ENCODE results near the gene PLCB1. TPM values are rescaled to one million over a fixed set of nuclear protein-coding genes. Genes with fewer than 3 reads are reported as not detected.

Gene PLCB1
- total RNA-seq, 1 experiment from 2014 or later = 6.0 TPM

DNA sequence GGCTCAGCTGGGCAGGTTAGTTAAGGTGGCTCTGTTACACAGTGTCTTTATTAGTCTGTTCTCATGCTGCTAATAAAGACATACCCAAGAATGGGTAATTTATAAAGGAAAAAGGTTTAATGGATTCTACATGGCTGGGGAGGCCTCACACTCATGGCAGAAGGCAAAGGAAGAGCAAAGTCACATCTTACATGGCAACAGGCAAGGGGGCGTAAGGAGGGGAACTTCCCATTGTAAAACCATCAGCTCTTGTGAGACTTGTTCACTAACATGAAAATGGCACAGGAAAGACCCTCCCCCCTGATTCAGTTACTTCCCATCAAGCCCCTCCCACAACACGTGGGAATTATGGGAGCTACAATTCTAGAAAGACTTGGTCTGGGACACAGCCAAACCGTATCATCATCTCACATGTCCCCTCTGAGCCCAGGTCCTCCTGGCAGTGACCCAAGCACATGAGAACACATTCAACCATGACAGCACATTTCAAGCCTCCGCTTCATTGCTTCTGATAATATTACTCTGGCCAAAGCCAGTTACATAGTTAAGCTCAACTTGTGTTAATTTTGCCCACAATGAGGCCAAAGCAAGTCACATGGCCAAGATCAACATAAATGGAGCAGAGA, 383.9 kb downstream of the PLCB1 start:
- no peaks in the 10 kb centered on the region for H3K36me3 Mint-ChIP-seq (ENCODE audit: insufficient read depth, unreplicated experiment)
- H3K27me3 Mint-ChIP-seq (ENCODE audit: unreplicated experiment) = no peaks in the 10 kb centered on the region
- intact Hi-C loops (cut with micrococcal nuclease; ENCODE audit: unreplicated experiment) = no loop called here
- CTCF ChIA-PET = no interaction called here
- no peak overlapping the region for H3K4me3 Mint-ChIP-seq (ENCODE audit: low read depth, unreplicated experiment)
- peaks cover 11% of the 10 kb centered on the region for H3K4me1 Mint-ChIP-seq (ENCODE audit: low read depth, unreplicated experiment)
- peaks cover 3% of the 10 kb centered on the region for H3K9me3 Mint-ChIP-seq (ENCODE audit: low read depth, unreplicated experiment)
- no peak overlapping the region for H3K27ac Mint-ChIP-seq (ENCODE audit: unreplicated experiment)
- no peak for TF ChIP-seq CTCF (IDR thresholded peaks at IDR 0.05; ENCODE audit: unreplicated experiment)
- BruUV-seq (replicated peaks) = no TSS peak
- no peak for DNase-seq

DNA sequence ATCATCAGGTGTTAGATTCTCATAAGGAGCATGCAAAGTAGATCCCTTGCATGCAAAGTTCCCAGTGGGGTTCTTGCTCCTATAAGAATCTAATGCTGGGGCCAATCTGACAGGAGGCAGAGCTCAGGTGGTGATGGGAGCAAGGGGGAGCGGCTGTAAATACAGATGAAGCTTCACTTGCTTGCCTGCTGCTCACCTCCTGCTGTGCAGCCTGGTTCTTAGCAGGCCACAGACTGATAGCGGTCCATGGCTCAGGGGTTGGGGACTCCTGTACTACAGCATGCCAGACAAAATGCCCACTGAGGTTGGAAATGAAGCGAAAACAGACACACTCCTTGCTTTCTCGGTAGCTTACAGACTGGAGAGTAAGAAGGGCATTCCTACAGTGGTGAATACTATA, 386.8 kb downstream of the PLCB1 start:
- peaks cover 11% of the 10 kb centered on the region for H3K4me1 Mint-ChIP-seq (ENCODE audit: low read depth, unreplicated experiment)
- no peak overlapping the region for H3K4me3 Mint-ChIP-seq (ENCODE audit: low read depth, unreplicated experiment)
- no TSS peak for BruUV-seq (replicated peaks)
- no peak for DNase-seq
- CTCF ChIA-PET = no interaction called here
- H3K27ac Mint-ChIP-seq (ENCODE audit: unreplicated experiment) = peak overlapping the region; percentile 34
- TF ChIP-seq CTCF (IDR thresholded peaks at IDR 0.05; ENCODE audit: unreplicated experiment) = no peak
- H3K9me3 Mint-ChIP-seq (ENCODE audit: low read depth, unreplicated experiment) = peaks cover 3% of the 10 kb centered on the region
- no peaks in the 10 kb centered on the region for H3K27me3 Mint-ChIP-seq (ENCODE audit: unreplicated experiment)
- H3K36me3 Mint-ChIP-seq (ENCODE audit: insufficient read depth, unreplicated experiment) = no peaks in the 10 kb centered on the region
- intact Hi-C loops (cut with micrococcal nuclease; ENCODE audit: unreplicated experiment) = no loop called here

GRCh38 chr20:8519887-8520286, 387.8 kb downstream of the PLCB1 start:
- intact Hi-C loops (cut with micrococcal nuclease; ENCODE audit: unreplicated experiment) = no loop called here
- DNase-seq = no peak
- peaks cover 11% of the 10 kb centered on the region for H3K4me1 Mint-ChIP-seq (ENCODE audit: low read depth, unreplicated experiment)
- no peaks in the 10 kb centered on the region for H3K27me3 Mint-ChIP-seq (ENCODE audit: unreplicated experiment)
- no peak overlapping the region for H3K4me3 Mint-ChIP-seq (ENCODE audit: low read depth, unreplicated experiment)
- CTCF ChIA-PET = no interaction called here
- no peak overlapping the region for H3K27ac Mint-ChIP-seq (ENCODE audit: unreplicated experiment)
- H3K36me3 Mint-ChIP-seq (ENCODE audit: insufficient read depth, unreplicated experiment) = no peaks in the 10 kb centered on the region
- peaks cover 3% of the 10 kb centered on the region for H3K9me3 Mint-ChIP-seq (ENCODE audit: low read depth, unreplicated experiment)
- BruUV-seq (replicated peaks) = no TSS peak
- no peak for TF ChIP-seq CTCF (IDR thresholded peaks at IDR 0.05; ENCODE audit: unreplicated experiment)

DNA sequence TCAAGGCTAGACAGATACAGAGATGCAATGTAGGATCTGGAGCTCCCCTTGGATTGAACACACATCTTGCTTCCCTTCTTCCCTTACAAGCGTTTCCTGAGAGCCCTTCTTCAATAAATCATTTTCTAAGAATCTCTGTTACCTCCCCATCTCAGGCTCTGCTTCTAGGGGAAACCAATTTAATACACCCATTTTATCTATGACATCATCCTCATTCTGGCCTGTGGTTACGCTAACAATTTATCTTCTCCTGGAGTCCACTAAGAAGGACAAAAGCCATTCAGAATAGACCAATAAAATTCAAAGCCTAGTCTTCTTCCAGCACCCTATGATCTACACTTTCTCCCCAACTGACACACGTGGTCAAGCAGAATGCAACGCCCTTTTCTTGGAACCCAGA, 390.1 kb downstream of the PLCB1 start:
- H3K4me1 Mint-ChIP-seq (ENCODE audit: low read depth, unreplicated experiment) = peaks cover 11% of the 10 kb centered on the region
- no peak overlapping the region for H3K27ac Mint-ChIP-seq (ENCODE audit: unreplicated experiment)
- H3K9me3 Mint-ChIP-seq (ENCODE audit: low read depth, unreplicated experiment) = no peaks in the 10 kb centered on the region
- intact Hi-C loops (cut with micrococcal nuclease; ENCODE audit: unreplicated experiment) = no loop called here
- no TSS peak for BruUV-seq (replicated peaks)
- no peaks in the 10 kb centered on the region for H3K36me3 Mint-ChIP-seq (ENCODE audit: insufficient read depth, unreplicated experiment)
- TF ChIP-seq CTCF (IDR thresholded peaks at IDR 0.05; ENCODE audit: unreplicated experiment) = no peak
- H3K27me3 Mint-ChIP-seq (ENCODE audit: unreplicated experiment) = no peaks in the 10 kb centered on the region
- CTCF ChIA-PET = no interaction called here
- H3K4me3 Mint-ChIP-seq (ENCODE audit: low read depth, unreplicated experiment) = no peak overlapping the region
- DNase-seq = no peak

Measured in Calu3 (cell line).